ENCODE measurements around the gene DEPDC5.

DNA sequence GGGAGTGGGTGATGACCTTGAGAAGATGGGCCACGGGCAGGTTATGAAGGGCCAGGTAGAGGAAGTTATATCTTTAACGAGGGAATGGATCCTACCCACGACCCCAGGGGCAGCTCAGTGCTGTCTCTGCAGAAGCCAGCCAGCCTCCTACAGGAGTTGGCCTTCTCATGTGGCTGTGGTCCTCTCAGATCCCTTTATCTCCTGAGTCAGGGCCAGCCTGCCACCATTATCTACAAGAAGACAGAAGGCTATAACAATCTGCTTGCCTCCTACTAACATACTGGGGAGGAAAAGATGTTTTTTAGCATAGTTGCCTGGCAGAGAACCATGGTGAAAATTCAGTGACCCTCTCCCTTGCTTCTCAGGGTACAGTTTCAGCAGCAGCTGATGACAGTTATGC lies 183.5 kb downstream of the DEPDC5 start:
- TF ChIP-seq, protein P1, sequence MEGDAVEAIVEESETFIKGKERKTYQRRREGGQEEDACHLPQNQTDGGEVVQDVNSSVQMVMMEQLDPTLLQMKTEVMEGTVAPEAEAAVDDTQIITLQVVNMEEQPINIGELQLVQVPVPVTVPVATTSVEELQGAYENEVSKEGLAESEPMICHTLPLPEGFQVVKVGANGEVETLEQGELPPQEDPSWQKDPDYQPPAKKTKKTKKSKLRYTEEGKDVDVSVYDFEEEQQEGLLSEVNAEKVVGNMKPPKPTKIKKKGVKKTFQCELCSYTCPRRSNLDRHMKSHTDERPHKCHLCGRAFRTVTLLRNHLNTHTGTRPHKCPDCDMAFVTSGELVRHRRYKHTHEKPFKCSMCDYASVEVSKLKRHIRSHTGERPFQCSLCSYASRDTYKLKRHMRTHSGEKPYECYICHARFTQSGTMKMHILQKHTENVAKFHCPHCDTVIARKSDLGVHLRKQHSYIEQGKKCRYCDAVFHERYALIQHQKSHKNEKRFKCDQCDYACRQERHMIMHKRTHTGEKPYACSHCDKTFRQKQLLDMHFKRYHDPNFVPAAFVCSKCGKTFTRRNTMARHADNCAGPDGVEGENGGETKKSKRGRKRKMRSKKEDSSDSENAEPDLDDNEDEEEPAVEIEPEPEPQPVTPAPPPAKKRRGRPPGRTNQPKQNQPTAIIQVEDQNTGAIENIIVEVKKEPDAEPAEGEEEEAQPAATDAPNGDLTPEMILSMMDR (IDR thresholded peaks at IDR 0.05 in 2 of 3, conservative IDR thresholded peaks at IDR 0.05 in 1 of 3; ENCODE audit: control insufficient read depth in 2 of 3, extremely low read depth in 1 of 3, insufficient read depth in 1 of 3, low read depth in 3 of 3, low read length in 3 of 3), result no peak
- no peak for TF ChIP-seq ESRRA (IDR thresholded peaks at IDR 0.05; ENCODE audit: low read length)
- no peak for TF ChIP-seq FOS (IDR thresholded peaks at IDR 0.05; ENCODE audit: borderline replicate concordance, extremely low read depth, insufficient read length)
- TF ChIP-seq BACH1 (IDR thresholded peaks at IDR 0.05; ENCODE audit: borderline replicate concordance), result no peak
- TF ChIP-seq, protein P2, sequence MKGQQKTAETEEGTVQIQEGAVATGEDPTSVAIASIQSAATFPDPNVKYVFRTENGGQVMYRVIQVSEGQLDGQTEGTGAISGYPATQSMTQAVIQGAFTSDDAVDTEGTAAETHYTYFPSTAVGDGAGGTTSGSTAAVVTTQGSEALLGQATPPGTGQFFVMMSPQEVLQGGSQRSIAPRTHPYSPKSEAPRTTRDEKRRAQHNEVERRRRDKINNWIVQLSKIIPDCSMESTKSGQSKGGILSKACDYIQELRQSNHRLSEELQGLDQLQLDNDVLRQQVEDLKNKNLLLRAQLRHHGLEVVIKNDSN (IDR thresholded peaks at IDR 0.05; ENCODE audit: borderline replicate concordance, extremely low read length, insufficient read depth, low read depth, low read length), result no peak
- TF ChIP-seq EP300 (IDR thresholded peaks at IDR 0.05; ENCODE audit: borderline replicate concordance in 1 of 2, control insufficient read depth in 1 of 2, low read depth in 2 of 2, low read length in 2 of 2), result no peak
- no peak for TF ChIP-seq EZH2 (IDR thresholded peaks at IDR 0.05; ENCODE audit: borderline replicate concordance, control insufficient read depth, low read depth, low read length)
- no peak for TF ChIP-seq SUPT20H (IDR thresholded peaks at IDR 0.05; ENCODE audit: borderline replicate concordance, control insufficient read depth, low read depth, low read length)
- no peak for TF ChIP-seq JUND (IDR thresholded peaks at IDR 0.05; ENCODE audit: low read depth, low read length)
- TF ChIP-seq ATF3 (IDR thresholded peaks at IDR 0.05; ENCODE audit: borderline replicate concordance, extremely low read depth, low read depth, low read length), result no peak
- no peak for TF ChIP-seq BRCA1 (IDR thresholded peaks at IDR 0.05; ENCODE audit: low read depth, low read length)
- TF ChIP-seq CBFB (IDR thresholded peaks at IDR 0.05; ENCODE audit: low read depth), result no peak
